Astrocyte (in vitro differentiated cells and primary cell): ENCODE results near the gene CPLX1. TPM values are rescaled to one million over a fixed set of nuclear protein-coding genes. Genes with fewer than 3 reads are reported as not detected.
A peak's percentile ranks its signal among the peaks of the same experiment; 100 is the strongest.
"Not testable (repeated sequence)": the region's sequence is repeated elsewhere in the genome, so short reads cannot be mapped to it uniquely, and the experiment has no call there.

ENCODE experiments used
- DNase-seq: peaks from one replicate; pipeline ENCODE4 v3.0.0-alpha.2; 2010; ENCODE audit warnings: low read depth
- FAIRE-seq: peaks from 2 replicates; lab custom pipeline; 2011; peaks lifted over from hg19 to GRCh38; lab: Jason Lieb, UNC
- H2AFZ ChIP-seq: 2 replicates; pipeline ENCODE4 v1.6.0; 2012; ENCODE audit warnings: low read depth, low read length, inconsistent platforms
- H3K27ac ChIP-seq: 2 replicates; pipeline ENCODE4 v1.5.1; 2011; ENCODE audit warnings: low read depth, low read length, inconsistent platforms
- H3K27me3 ChIP-seq: 2 replicates; pipeline ENCODE4 v1.6.0; 2011; ENCODE audit warnings: low read length, inconsistent platforms; ENCODE audit not compliant: insufficient read depth
- H3K36me3 ChIP-seq: 2 replicates; pipeline ENCODE4 v1.5.1; 2011; ENCODE audit warnings: low read length, inconsistent platforms; ENCODE audit not compliant: insufficient read depth
- H3K4me1 ChIP-seq: 2 replicates; pipeline ENCODE4 v1.5.1; 2011; ENCODE audit warnings: low read length, inconsistent platforms; ENCODE audit not compliant: insufficient read depth
- H3K4me2 ChIP-seq: 2 replicates; pipeline ENCODE4 v1.6.0; 2012; ENCODE audit warnings: low read length, inconsistent platforms
- H3K4me3 ChIP-seq: 2 replicates; pipeline ENCODE4 v1.5.1; 2011; ENCODE audit warnings: low read depth, mild to moderate bottlenecking, low read length, inconsistent platforms; ENCODE audit not compliant: insufficient read depth
- H3K79me2 ChIP-seq: 2 replicates; pipeline ENCODE4 v1.6.0; 2012; ENCODE audit warnings: mild to moderate bottlenecking, low read length, inconsistent platforms; ENCODE audit not compliant: insufficient read depth
- H3K9ac ChIP-seq: 2 replicates; pipeline ENCODE4 v1.6.0; 2012; ENCODE audit warnings: mild to moderate bottlenecking, low read length, inconsistent platforms
- H3K9me3 ChIP-seq: 2 replicates; pipeline ENCODE4 v1.5.1; 2012; ENCODE audit warnings: low read depth, mild to moderate bottlenecking, low read length, inconsistent platforms; ENCODE audit not compliant: insufficient read depth
- H4K20me1 ChIP-seq: 2 replicates; pipeline ENCODE4 v1.6.0; 2012; ENCODE audit warnings: low read length, inconsistent platforms; ENCODE audit not compliant: insufficient read depth
- H3K27ac Mint-ChIP-seq: one replicate; pipeline ENCODE4 v1.8.0; 2021; ENCODE audit warnings: mild to moderate bottlenecking, mixed read lengths; ENCODE audit not compliant: unreplicated experiment
- H3K27me3 Mint-ChIP-seq: one replicate; pipeline ENCODE4 v1.8.0; 2021; ENCODE audit warnings: low read depth, mixed read lengths; ENCODE audit not compliant: unreplicated experiment
- H3K36me3 Mint-ChIP-seq: one replicate; pipeline ENCODE4 v1.8.0; 2021; ENCODE audit warnings: low read depth, mixed read lengths; ENCODE audit not compliant: unreplicated experiment
- H3K4me1 Mint-ChIP-seq: one replicate; pipeline ENCODE4 v1.8.0; 2021; ENCODE audit warnings: low read depth, mixed read lengths; ENCODE audit not compliant: unreplicated experiment
- H3K4me3 Mint-ChIP-seq: one replicate; pipeline ENCODE4 v1.8.0; 2021; ENCODE audit warnings: mild to moderate bottlenecking, moderate library complexity, mixed read lengths; ENCODE audit not compliant: unreplicated experiment
- H3K9me3 Mint-ChIP-seq: one replicate; pipeline ENCODE4 v1.8.0; 2021; ENCODE audit warnings: mild to moderate bottlenecking, mixed read lengths; ENCODE audit not compliant: unreplicated experiment
- EZH2 ChIP-seq: IDR thresholded peaks from 2 replicates; pipeline ENCODE4 v1.6.1; 2012; ENCODE audit warnings: mild to moderate bottlenecking, low read length, inconsistent platforms; ENCODE audit not compliant: insufficient read depth
- total RNA-seq: library from RNA; stranded (reverse); gene quantifications from 2 replicates; pipeline ENCODE4 v1.2.1, GENCODE V29; 2021
- TF ChIP-seq, protein P1 (sequence below): IDR thresholded peaks from 2 replicates; pipeline ENCODE4 v1.5.1; 2011; ENCODE audit warnings: low read depth, mild to moderate bottlenecking, inconsistent platforms, low read length, moderate library complexity; ENCODE audit not compliant: insufficient read depth

The CPLX1 gene
- total RNA-seq, 1 donor from 2014 or later: 1.9 TPM

DNA sequence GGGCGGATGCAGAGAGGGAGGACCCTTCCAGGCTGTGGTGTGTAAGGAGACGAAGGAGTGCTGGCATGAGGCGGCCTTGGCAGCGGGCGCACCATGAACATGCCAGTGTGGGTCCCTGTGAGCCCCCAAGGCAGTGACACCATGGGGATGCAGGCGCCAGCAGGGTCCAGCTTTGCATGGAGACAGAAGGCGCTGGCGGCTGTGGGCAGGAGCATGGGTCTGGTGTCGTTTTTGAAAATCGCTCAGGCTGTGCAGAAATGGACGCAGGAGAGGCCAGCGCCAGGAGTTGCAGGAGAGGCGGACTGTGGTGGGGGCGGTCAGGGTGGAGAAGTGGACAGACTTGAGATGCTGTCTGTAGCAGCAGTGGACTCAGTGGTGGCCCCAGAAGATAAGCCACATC lies 64.2 kb downstream of the CPLX1 start:
- Mint-ChIP-seq H3K9me3 (no peaks in the 10 kb centered on the region), H3K36me3 (peaks cover 20% of the 10 kb centered on the region), H3K4me3 (no peak overlapping the region), H3K4me1 (peaks cover 26% of the 10 kb centered on the region), H3K27me3 (no peaks in the 10 kb centered on the region), H3K27ac (peak overlapping the region; percentile 85)
- Histone ChIP-seq H3K79me2 (peaks cover 13% of the 10 kb centered on the region), H3K4me2 (no peak overlapping the region), H4K20me1 (peaks cover 74% of the 10 kb centered on the region), H3K36me3 (peaks cover 11% of the 10 kb centered on the region), H2AFZ (no peak overlapping the region), H3K4me1 (peaks cover 12% of the 10 kb centered on the region), H3K9ac (no peak overlapping the region), H3K9me3 (no peaks in the 10 kb centered on the region), H3K4me3 (no peak overlapping the region), H3K27me3 (no peaks in the 10 kb centered on the region), H3K27ac (no peak overlapping the region)
- DNase-seq (no peak), FAIRE-seq (no peak)
- TF ChIP-seq EZH2: no peak
- TF ChIP-seq, protein P1, sequence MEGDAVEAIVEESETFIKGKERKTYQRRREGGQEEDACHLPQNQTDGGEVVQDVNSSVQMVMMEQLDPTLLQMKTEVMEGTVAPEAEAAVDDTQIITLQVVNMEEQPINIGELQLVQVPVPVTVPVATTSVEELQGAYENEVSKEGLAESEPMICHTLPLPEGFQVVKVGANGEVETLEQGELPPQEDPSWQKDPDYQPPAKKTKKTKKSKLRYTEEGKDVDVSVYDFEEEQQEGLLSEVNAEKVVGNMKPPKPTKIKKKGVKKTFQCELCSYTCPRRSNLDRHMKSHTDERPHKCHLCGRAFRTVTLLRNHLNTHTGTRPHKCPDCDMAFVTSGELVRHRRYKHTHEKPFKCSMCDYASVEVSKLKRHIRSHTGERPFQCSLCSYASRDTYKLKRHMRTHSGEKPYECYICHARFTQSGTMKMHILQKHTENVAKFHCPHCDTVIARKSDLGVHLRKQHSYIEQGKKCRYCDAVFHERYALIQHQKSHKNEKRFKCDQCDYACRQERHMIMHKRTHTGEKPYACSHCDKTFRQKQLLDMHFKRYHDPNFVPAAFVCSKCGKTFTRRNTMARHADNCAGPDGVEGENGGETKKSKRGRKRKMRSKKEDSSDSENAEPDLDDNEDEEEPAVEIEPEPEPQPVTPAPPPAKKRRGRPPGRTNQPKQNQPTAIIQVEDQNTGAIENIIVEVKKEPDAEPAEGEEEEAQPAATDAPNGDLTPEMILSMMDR: no peak

- Histone ChIP-seq H4K20me1 (peaks cover 70% of the 10 kb centered on the region), H3K79me2 (peaks cover 17% of the 10 kb centered on the region), H3K4me2 (no peak overlapping the region), H3K4me3 (no peak overlapping the region), H3K4me1 (peaks cover 12% of the 10 kb centered on the region), H3K36me3 (peaks cover 7% of the 10 kb centered on the region), H3K27ac (no peak overlapping the region), H2AFZ (no peak overlapping the region), H3K27me3 (no peaks in the 10 kb centered on the region), H3K9me3 (no peaks in the 10 kb centered on the region), H3K9ac (no peak overlapping the region)
- Mint-ChIP-seq H3K27ac (peak overlapping the region; percentile 85), H3K9me3 (no peaks in the 10 kb centered on the region), H3K27me3 (no peaks in the 10 kb centered on the region), H3K4me1 (peaks cover 21% of the 10 kb centered on the region), H3K4me3 (no peak overlapping the region), H3K36me3 (peaks cover 23% of the 10 kb centered on the region)
- TF ChIP-seq, protein P1: no peak
- TF ChIP-seq EZH2: no peak
- no peak for DNase-seq
- FAIRE-seq: no peak
These were observed 64.8 kb downstream of the CPLX1 start for GRCh38 chr4:761086-761485.

DNA sequence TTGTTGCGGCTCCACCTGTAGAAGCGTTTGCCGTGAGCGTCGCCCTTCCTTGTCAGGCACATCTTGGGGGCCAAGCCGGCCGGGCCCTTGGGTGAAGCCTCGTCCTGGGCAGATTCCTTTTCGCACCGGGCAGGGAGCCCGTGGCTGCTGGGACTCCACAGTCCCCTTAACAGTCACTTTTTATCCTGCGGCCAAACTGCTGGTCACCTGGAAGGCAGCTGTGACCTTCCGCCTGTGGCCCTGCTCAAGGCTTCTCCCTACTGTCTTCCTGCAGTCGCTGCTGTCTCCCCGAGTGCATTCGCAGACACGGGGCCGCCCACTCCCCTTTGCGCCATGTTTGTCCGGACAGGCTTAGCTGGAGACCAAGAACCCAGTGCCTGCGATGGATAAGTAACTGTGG lies 65.3 kb downstream of the CPLX1 start:
- Histone ChIP-seq H3K9ac (no peak overlapping the region), H4K20me1 (peaks cover 67% of the 10 kb centered on the region), H3K27me3 (no peaks in the 10 kb centered on the region), H3K9me3 (no peaks in the 10 kb centered on the region), H3K36me3 (peaks cover 7% of the 10 kb centered on the region), H3K27ac (no peak overlapping the region), H3K4me3 (no peak overlapping the region), H3K4me2 (no peak overlapping the region), H2AFZ (no peak overlapping the region), H3K79me2 (peaks cover 17% of the 10 kb centered on the region), H3K4me1 (peaks cover 8% of the 10 kb centered on the region)
- TF ChIP-seq EZH2: no peak
- TF ChIP-seq, protein P1: no peak
- Mint-ChIP-seq H3K27me3 (no peaks in the 10 kb centered on the region), H3K4me3 (no peak overlapping the region), H3K27ac (peak overlapping the region; percentile 62), H3K9me3 (no peaks in the 10 kb centered on the region), H3K36me3 (peaks cover 23% of the 10 kb centered on the region), H3K4me1 (peaks cover 16% of the 10 kb centered on the region)
- FAIRE-seq: no peak
- no peak for DNase-seq

DNA sequence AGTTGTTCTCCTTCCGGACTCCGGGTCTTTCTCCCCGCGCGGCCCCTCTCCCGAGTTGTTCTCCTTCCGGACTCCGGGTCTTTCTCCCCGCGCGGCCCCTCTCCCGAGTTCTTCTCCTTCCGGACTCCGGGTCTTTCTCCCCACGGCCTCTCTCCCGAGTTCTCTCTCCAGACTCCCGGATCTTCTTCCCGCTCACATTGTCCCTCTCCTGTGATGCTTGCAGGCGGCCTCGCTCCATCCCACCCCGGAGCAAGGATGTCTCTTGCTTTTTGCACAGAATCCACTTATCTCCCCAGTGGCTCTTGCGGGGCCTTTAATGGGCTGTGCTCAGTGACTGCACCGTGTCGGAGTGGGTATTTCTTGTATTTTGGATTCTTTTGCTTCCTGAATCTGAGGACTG lies 66.1 kb downstream of the CPLX1 start:
- not testable (repeated sequence) for H3K9me3 Mint-ChIP-seq, H3K27me3 ChIP-seq, H3K4me1 Mint-ChIP-seq, DNase-seq, H3K4me2 ChIP-seq, H3K9ac ChIP-seq, H3K27me3 Mint-ChIP-seq, H3K36me3 ChIP-seq, H3K4me1 ChIP-seq, H3K4me3 ChIP-seq, H3K27ac ChIP-seq, FAIRE-seq, H3K9me3 ChIP-seq, H2AFZ ChIP-seq
- H3K79me2 ChIP-seq: peaks cover 17% of the 10 kb centered on the region
- Mint-ChIP-seq H3K36me3 (peaks cover 25% of the 10 kb centered on the region), H3K27ac (peak overlapping the region; percentile 19), H3K4me3 (peak overlapping the region; percentile 81)
- peaks cover 68% of the 10 kb centered on the region for H4K20me1 ChIP-seq
